ENCODE results near the gene WSCD2.

WSCD2 gene

DNA sequence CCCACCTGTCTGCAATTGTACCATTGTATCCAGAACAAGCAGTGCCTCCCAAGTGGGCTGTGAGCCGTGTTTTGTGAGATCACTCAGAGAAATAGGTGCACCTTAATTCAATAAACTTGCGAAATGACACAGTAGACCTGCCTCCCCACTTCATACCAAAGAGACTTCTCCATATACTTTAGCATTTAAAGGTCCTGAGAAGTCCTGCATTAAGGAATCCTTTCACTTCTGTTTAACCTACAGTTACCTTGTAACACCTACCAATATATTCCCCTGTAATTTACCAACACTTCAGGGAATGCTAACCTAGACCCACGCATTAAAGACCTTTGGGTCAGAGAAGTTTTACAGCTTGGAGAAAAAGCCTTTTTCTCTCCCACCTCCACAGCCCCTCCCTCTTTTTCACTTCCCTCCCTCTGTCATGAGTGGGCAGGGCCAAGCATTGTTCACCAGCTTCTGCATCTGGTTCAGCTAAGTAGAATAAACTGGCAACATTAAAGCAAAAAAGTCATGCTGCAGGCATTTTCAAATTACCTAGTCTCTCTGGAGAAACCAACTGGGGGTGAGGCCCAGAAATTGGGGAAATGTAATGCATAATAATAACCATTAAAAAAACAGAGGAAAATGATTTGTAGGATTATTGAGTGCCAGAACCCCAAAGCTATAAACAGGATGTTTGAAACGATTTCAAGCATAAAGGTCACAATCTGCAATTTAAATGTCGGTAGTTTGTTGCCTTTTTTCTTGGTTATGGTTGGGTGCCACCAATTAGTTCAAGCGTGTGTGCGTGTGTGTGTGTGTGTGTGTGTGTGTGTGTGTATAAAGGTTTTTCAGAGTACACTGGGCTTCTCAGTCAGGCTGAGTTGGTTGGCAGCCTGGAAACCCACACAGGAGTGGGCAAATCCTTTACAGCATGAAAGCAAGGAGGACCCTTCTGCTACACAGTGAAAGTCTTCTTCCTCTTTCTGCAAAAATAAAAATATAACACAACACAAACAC lies 13.7 kb upstream of the WSCD2 start:
- Histone ChIP-seq H3K27me3 (ENCODE audit: insufficient read depth, poor library complexity, severe bottlenecking) (peaks cover 6% of the 10 kb centered on the region), H3K27ac (replicated peaks) (no peak overlapping the region), H3K4me3 (replicated peaks; ENCODE audit: insufficient read depth, low read length) (no peak overlapping the region)
- DNase-seq (ENCODE audit: low read depth in 1 of 2, low spot score in 1 of 2) = no peak
- TF ChIP-seq, protein P1, sequence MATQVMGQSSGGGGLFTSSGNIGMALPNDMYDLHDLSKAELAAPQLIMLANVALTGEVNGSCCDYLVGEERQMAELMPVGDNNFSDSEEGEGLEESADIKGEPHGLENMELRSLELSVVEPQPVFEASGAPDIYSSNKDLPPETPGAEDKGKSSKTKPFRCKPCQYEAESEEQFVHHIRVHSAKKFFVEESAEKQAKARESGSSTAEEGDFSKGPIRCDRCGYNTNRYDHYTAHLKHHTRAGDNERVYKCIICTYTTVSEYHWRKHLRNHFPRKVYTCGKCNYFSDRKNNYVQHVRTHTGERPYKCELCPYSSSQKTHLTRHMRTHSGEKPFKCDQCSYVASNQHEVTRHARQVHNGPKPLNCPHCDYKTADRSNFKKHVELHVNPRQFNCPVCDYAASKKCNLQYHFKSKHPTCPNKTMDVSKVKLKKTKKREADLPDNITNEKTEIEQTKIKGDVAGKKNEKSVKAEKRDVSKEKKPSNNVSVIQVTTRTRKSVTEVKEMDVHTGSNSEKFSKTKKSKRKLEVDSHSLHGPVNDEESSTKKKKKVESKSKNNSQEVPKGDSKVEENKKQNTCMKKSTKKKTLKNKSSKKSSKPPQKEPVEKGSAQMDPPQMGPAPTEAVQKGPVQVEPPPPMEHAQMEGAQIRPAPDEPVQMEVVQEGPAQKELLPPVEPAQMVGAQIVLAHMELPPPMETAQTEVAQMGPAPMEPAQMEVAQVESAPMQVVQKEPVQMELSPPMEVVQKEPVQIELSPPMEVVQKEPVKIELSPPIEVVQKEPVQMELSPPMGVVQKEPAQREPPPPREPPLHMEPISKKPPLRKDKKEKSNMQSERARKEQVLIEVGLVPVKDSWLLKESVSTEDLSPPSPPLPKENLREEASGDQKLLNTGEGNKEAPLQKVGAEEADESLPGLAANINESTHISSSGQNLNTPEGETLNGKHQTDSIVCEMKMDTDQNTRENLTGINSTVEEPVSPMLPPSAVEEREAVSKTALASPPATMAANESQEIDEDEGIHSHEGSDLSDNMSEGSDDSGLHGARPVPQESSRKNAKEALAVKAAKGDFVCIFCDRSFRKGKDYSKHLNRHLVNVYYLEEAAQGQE (IDR thresholded peaks at IDR 0.05; ENCODE audit: insufficient replicate concordance, low read depth) = no peak
- TF ChIP-seq POLR2AphosphoS5 (IDR thresholded peaks at IDR 0.05; ENCODE audit: low read depth) = no peak
- TF ChIP-seq SPI1 (IDR thresholded peaks at IDR 0.05; ENCODE audit: borderline replicate concordance, low read depth) = no peak
- no peak for TF ChIP-seq GABPA (IDR thresholded peaks at IDR 0.05; ENCODE audit: low read depth)
- TF ChIP-seq, protein P2, sequence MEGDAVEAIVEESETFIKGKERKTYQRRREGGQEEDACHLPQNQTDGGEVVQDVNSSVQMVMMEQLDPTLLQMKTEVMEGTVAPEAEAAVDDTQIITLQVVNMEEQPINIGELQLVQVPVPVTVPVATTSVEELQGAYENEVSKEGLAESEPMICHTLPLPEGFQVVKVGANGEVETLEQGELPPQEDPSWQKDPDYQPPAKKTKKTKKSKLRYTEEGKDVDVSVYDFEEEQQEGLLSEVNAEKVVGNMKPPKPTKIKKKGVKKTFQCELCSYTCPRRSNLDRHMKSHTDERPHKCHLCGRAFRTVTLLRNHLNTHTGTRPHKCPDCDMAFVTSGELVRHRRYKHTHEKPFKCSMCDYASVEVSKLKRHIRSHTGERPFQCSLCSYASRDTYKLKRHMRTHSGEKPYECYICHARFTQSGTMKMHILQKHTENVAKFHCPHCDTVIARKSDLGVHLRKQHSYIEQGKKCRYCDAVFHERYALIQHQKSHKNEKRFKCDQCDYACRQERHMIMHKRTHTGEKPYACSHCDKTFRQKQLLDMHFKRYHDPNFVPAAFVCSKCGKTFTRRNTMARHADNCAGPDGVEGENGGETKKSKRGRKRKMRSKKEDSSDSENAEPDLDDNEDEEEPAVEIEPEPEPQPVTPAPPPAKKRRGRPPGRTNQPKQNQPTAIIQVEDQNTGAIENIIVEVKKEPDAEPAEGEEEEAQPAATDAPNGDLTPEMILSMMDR (IDR thresholded peaks at IDR 0.05; ENCODE audit: insufficient read depth, low read length) = no peak

DNA sequence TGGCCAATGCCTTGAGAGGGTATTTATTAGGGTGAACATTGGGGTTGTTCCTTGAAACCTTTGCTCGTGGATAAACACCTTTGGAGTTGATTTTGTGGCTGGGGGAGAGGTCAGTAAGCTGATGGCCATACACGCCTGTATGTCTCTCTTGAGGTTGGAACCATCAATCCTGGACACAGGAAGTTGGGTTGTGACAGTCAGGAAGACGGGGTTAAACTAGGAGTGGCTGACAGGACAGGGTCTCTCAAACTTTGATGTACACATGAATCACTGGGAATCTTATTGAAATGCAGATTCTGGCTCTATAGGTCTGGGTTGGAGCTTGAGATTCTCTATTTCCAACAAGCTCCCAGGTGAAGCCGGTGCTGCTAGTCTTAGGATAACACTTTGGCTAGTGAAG lies 12.8 kb upstream of the WSCD2 start:
- no peak for DNase-seq (ENCODE audit: low read depth in 1 of 2, low spot score in 1 of 2)

DNA sequence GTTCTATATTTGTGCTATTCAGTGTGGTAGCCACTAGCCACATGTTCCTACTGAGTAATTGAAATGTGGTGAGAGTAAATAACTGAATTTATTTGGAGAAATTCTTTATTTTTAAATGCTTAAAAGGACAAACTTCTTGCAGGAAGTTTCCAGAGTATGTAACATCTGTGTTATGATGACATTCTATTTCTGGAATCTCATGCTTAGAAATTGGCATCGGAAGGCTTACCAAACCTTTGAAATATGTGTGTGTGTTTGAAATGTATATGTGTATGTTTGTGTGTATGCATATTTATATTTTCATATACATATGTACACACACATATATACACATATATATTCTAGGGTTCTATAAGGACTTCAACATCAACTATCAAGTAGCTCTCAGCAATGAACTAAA lies 12.4 kb upstream of the WSCD2 start:
- no peak overlapping the region for H3K4me3 ChIP-seq (replicated peaks; ENCODE audit: insufficient read depth, low read length)
- peaks cover 6% of the 10 kb centered on the region for H3K27me3 ChIP-seq (ENCODE audit: insufficient read depth, poor library complexity, severe bottlenecking)
- no peak for DNase-seq (ENCODE audit: low read depth in 1 of 2, low spot score in 1 of 2)
- no peak for TF ChIP-seq GABPA (IDR thresholded peaks at IDR 0.05; ENCODE audit: low read depth)
- TF ChIP-seq SPI1 (IDR thresholded peaks at IDR 0.05; ENCODE audit: borderline replicate concordance, low read depth) = no peak
- TF ChIP-seq POLR2AphosphoS5 (IDR thresholded peaks at IDR 0.05; ENCODE audit: low read depth) = no peak
- TF ChIP-seq, protein P1 (IDR thresholded peaks at IDR 0.05; ENCODE audit: insufficient replicate concordance, low read depth) = no peak
- TF ChIP-seq, protein P2 (IDR thresholded peaks at IDR 0.05; ENCODE audit: insufficient read depth, low read length) = no peak
- no peak overlapping the region for H3K27ac ChIP-seq (replicated peaks)

More for the DNA sequence above, 12.8 kb upstream of the WSCD2 start:
- peaks cover 6% of the 10 kb centered on the region for H3K27me3 ChIP-seq (ENCODE audit: insufficient read depth, poor library complexity, severe bottlenecking)
- TF ChIP-seq, protein P2 (IDR thresholded peaks at IDR 0.05; ENCODE audit: insufficient read depth, low read length) = no peak
- TF ChIP-seq, protein P1 (IDR thresholded peaks at IDR 0.05; ENCODE audit: insufficient replicate concordance, low read depth) = no peak
- no peak overlapping the region for H3K4me3 ChIP-seq (replicated peaks; ENCODE audit: insufficient read depth, low read length)
- no peak overlapping the region for H3K27ac ChIP-seq (replicated peaks)

All from HL-60 (cell line).